ENCODE data around the gene GAR1.

DNA sequence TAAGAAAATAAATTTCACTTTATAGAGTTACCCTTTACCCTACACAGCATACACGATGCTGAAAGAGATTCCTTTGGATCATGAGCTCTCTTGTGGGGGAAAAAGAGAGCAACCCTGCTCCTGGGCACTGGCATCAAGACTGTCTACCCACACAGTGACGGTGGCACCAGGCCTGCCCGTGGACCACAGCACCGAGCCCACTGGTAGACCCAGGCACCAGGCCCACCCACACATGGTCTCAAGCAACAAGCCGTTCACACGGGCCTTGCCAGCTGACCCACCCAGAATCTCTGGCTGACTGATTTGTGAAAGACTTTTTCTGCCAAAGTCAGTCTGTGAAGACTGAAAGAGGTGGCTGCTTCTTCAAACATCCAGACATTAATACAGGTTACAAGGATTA, 20.5 kb upstream of the GAR1 start:
- TF ChIP-seq, protein P1, sequence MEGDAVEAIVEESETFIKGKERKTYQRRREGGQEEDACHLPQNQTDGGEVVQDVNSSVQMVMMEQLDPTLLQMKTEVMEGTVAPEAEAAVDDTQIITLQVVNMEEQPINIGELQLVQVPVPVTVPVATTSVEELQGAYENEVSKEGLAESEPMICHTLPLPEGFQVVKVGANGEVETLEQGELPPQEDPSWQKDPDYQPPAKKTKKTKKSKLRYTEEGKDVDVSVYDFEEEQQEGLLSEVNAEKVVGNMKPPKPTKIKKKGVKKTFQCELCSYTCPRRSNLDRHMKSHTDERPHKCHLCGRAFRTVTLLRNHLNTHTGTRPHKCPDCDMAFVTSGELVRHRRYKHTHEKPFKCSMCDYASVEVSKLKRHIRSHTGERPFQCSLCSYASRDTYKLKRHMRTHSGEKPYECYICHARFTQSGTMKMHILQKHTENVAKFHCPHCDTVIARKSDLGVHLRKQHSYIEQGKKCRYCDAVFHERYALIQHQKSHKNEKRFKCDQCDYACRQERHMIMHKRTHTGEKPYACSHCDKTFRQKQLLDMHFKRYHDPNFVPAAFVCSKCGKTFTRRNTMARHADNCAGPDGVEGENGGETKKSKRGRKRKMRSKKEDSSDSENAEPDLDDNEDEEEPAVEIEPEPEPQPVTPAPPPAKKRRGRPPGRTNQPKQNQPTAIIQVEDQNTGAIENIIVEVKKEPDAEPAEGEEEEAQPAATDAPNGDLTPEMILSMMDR (IDR thresholded peaks at IDR 0.05): no peak
- TF ChIP-seq POLR2AphosphoS5 (IDR thresholded peaks at IDR 0.05) (no peak), POLR2A (IDR thresholded peaks at IDR 0.05) (no peak)
